Skin of body (tissue), 3 donors: ENCODE measurements around the gene FLRT3. TPM values are rescaled to one million over a fixed set of nuclear protein-coding genes. Genes with fewer than 3 reads are reported as not detected.
A peak's percentile ranks its signal among the peaks of the same experiment; 100 is the strongest.

Experiments used
- DNase-seq: peaks from one replicate; lab custom pipeline; 2025; lab: John Stamatoyannopoulos, UW
- small RNA-seq: library from RNA; depleted of rRNA; stranded (forward); fragments of <200 nt; gene quantifications from one replicate; pipeline ENCODE3, GENCODE V24; 2014; ENCODE audit warnings: low replicate concordance
- total RNA-seq: library from RNA; depleted of rRNA; stranded (reverse); fragments of >200 nt; gene quantifications from one replicate; pipeline ENCODE4 v1.2.3, GENCODE V29; 2014

FLRT3 gene
- total RNA-seq, 1 donor from 2014 or later: 50.4 TPM

DNA sequence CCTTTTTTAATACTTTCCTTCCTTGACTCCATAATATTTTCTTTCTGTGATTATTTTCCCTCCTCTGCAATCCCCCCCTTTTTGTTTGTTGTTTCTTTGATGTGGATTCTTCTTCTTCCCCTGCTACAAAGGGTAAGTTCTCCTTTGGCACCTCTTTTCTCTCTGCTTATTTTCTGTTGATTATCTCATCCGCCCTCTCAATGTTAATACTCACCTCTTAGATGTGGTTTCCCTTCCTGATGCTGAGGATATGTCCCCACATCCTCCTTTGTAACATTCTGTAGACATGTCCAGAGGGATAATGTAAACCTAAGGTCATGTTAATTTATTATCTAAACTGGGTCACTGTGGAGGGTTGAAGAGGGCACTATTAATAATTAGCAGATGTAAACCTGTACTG, 17.7 kb downstream of the FLRT3 start:
- no peak for DNase-seq

DNA sequence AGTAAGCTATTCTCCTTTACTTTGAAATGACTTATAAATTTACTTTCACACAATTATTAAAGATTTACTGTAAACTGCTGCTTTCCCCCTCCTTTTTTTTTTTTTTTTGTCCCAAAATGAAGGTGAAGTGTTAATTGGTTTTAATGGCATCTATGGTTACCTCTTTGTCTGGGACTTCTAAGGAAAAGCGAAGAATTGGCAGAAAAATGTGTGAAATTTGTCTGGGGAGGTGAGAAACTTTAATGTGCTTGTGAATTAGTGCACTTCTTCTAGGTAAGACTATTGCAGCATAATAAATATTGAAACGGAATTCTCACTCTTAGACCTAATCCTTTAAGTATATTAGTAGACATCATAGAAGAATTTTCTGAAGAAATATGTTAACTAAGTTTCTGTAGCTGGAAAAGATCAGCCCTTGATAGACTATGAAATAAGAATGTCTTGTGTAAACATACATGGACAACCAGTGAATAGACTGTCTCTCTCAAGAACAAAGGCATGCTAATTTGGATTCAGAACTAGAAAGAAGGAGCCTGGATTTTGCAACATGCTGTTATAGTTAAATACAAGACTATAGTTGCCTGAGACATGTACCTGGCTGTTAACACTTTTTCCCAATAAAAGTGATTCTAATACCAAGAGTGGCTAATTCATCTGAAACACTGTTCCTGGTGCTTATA, 23.9 kb downstream of the FLRT3 start:
- no peak for DNase-seq

DNA sequence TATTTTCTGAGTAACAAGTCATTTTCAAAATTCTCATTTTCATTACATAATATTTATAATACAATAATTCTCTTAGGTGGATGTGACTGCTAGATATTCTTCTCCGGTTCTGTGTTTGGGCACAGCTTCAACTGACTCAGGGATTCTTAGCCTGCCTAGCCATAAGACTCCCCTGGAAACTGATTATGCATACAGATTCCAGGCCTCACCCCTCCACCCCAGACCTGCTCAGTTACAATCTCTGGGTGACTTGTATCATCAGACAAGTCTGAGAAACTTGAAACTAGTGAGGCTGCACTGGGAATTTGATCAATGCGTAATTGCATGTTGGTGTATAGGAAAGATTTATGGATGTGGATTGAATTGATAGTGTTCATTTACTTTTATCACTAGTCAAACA, 25.4 kb downstream of the FLRT3 start:
- DNase-seq: no peak

DNA sequence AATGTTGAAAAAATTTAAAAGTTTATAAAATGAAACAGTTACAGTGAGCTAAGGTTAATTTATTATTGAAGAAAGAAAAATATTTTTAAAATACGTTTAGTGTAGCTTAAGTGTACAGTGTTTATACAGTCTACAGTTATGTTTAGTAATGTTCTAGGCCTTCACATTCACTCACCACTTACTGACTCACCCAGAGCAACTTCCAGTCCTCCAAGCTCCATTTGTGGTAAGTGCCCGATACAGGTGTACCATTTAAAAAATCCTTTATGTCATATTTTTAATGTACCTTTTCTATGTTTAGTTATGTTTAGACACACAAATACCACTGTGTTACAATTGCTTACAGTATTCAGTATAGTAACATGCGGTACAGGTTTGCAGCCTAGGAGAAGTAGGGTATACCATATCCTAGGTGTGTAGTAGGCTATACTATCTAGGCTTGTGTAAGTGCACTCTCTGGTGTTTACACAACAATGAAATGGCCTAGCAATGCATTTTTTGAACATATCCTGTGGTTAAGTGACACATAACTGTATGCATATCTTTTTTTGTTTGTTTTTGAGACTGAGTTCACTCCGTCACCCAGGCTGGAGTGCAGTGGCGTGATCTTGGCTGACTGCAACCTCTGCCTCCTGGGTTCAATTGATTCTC, 26.3 kb downstream of the FLRT3 start:
- DNase-seq: no peak

DNA sequence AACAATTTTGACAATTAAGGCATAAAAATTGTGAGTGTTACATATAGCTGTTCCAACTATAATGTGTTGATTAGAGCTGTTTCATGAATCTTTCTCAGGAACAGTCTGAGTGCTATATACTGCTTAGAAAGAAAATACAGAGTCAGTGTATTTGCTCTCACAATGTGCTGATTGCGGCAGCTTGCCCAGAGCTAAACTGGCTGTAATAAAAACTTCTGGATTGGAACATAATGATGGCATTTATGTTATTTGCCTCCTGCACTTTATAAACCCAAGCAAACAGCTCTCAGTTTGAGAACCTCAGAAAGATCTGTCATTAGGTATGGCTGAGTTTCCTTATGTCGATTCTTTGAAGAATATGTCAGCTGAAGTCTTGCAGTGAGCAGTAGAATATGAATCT, 29.5 kb downstream of the FLRT3 start:
- DNase-seq: no peak

DNA sequence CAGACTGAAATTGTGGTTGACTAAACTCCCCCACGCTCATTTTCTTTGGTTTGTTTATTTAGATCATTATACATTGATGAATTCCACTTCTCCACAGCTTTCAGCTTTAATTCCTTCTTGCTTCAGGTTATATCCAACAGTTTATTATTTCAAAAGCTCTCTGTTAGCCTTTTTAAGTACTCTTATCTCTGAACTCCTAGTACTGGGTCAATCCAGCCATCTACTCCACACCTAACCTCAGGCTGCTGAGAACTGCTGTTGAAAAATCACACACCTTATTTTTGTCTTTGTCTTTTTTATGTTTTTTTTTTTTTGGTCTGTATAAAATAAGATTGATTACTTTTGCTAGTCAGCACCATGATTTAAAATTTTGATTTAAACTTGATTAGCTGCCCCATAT, 32.9 kb downstream of the FLRT3 start:
- DNase-seq: no peak

DNA sequence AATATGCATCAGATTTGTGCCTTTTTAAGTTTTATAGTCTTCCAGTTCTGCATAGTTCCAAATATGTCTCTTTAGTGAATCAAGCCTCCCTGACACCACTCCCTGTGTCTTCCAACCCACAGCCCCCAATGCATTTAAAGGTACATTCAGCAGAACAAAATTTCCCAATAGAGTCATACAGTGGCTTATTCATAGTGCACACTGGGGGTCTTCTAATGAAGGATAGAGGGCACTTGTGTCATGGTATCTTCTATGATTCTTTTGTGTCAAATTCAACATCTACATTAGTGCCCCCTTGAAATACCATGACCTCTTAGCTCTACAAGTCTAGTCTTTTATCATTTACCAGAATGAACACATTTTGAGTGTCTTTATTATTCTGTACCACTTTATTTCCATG, 33.8 kb downstream of the FLRT3 start:
- DNase-seq: no peak

DNA sequence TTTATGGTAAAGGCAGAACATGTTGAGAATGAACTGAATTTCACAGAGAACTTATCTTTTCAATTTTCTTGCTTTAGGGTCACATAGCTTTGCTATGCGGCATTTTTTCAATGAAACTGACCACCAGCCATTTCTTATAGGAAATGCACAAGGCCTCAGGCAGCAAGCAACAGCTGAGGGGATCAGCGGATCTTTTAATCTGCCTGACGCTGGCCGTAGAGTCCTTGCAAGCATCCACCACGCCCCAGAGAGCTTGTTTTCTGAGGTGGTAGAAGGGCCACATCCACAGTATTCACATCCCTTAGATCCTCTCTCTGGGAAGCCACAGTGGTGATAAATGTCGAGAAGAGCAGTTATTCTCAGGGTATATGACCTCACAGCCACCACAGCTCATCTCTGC, 34.3 kb downstream of the FLRT3 start:
- no peak for DNase-seq

DNA sequence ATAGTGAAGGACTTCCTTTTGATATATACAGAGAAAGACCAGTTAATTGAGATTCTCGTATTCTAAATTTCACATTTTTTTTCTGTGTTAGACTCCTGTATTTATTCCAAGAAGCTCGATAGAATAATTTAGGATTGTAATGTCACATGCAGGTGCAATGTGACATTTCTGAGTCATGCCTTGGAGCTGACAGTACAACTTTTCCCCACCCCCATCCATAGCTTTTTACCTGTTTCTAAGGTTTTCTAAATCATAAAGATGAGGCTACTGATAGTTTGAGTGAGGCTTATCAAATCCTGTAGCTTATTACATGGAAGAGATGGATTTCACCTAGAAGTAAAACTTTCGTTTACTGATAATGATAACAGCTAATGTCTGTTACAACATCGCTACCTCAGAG, 37.6 kb downstream of the FLRT3 start:
- no peak for DNase-seq

DNA sequence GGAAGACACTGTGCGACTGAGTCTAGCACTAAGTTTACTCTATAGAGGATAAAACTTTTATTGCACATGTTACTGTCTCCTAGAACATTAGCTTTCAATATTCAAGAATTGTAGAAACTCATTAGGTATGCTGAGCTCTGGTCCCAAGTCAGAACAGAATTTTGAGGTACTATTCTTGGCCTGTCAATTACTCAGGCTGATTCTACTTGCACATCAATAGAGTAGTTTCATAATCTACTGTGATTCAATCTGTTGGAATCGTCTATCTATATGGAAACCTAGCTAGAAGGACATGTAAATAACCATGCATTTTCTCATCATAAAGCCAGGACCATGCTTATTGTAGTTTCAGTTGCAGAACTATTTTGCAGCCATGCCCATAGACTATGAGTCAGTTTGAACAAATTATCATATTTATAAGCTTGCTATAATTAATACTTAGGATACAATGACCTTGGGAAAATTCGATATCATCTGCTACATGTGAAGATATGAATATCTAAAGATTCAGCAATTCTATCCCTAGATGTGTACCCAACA, 41.6 kb downstream of the FLRT3 start:
- DNase-seq: no peak

DNA sequence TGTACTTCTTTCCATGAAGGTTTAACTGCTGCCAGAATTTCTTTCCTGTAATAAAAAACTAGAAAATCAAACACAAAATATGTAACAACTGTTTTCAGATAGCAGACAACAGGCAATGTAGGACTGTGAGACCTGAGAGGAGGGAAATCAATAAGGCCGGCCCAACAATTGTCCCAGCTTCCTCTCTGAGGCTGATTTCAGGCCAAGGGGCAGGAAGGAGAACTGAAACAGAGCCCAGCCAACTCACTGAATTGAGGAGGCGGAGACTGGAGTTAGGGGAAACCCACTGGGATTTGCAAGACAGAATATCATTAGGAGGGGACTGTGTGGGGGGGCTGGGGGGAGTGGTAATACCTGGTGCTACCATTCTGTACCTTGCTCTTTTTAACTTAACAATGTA, 42.2 kb downstream of the FLRT3 start:
- DNase-seq: peak; percentile 3

DNA sequence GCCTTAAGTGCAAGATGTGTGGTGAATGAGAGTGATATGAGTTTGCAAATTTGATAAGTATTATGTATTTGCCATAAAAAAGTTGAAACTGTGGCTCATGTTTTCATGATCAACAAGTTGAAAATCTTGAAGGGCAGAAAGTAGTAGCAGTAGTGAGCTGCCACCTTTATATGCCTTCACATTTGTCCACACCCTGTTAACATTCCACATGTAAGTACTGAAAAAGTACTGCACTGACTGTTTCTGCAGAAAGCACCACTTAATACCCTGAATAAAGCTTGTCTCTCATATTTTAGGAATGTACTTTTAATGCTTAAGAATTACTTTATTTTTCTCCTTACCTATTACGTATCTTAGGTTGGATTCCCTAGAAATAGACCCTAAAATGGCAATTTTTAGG, 45.9 kb downstream of the FLRT3 start:
- no peak for DNase-seq

DNA sequence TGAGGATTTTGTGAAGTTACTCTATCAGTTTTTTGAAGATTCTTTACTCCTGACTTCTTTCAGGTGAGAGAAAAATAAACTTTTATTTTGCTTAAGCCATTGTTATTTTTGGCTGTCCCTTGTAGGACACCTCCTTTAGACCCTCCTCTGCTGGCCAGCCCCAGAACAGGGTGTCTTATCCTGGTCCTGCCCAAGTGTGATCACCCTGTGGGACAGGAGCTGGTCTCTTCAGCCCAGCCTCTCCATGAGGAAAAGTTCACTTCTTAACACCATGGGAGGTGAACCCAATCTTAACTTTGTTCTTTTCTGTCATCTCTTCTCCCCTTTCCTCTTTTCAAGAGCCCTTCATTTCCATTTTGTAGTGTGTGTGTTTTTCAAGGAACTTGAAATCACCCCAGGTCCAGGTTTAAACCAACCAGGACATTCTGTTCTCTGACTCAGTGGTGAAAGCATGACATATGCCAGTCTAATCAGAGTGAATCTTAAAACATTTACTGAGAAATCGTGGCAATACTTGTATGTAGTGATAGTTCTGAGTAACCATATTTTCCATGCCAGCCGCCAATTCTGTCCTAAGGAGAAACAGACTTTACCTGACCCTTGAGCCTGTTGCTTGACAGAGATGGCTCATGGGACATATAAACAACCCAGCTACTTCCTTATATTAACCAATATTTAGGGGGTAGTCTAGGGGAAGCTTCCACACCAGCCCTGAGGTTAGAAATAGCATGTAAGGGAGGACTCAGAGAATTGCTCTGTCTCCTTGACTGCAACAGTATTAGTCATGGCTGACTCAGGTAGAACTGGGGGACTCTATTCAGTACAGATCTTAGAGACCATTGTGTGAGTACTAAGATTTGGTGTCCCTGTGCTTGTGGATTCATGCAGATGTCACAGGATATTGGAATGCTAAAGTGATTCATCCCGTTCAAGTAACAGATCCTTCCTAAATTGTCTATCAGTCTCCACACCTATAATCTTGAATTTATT, 48.8 kb downstream of the FLRT3 start:
- no peak for DNase-seq

DNA sequence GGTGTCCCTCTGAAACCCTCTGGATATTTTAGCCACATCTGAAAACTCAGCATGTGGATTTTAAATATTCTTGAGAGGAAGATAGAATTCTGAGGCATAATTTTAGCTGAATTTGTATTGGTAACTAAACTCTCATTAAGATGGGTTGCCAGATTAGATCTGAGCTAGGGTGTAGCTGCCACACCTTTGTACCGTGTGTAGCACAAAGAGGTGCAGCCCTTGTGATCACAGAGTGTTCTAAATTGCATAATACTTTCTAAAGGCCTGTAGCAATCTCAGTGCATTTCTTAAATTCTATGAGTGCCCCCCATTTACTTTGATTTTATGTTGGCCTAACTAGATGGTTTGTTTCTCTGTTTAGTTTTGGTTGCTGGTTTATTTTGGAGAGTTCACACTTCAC, 53.0 kb downstream of the FLRT3 start:
- no peak for DNase-seq

DNA sequence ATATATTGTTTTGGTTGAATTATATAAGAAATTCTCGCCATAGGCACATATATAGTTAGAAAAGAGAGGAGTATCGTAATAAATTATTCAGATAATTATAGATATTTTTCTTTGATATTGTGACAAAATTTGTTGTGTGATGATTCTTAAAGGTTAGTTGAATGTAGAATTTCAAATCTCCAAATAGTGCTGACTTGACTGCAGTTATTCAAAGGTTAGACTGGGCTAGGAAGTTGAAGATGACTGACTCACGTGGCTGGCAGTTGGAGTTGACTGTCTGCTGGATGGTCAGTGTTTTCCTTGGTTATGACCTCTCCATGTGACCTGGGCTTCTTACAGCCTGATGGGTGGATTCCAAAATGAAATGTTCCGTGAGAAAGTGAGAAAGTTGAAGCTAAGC, 55.3 kb downstream of the FLRT3 start:
- no peak for DNase-seq

Small RNA genes lying within 50 kb of the gene (small RNA-seq; reads per million reads assigned to genes)
- not detected for gene RNU6-228P
